Tibial nerve (tissue), 4 donors: Measurements from ENCODE around the gene HNF1B.

Experiments
- CTCF ChIP-seq, 5 experiments: fragments of 200-600 bp in 3 of 5; fragments of 450-650 bp in 2 of 5; sonication (generic) in 3 of 5; IDR thresholded peaks; one replicate each; pipeline ENCODE4 v1.5.1; 2016 to 2019; ENCODE audit warnings: antibody characterized with exemption in 5 of 5, mild to moderate bottlenecking in 3 of 5, moderate library complexity in 2 of 5
- EP300 ChIP-seq, 2 donors: sonication (generic); formaldehyde crosslinking; IDR thresholded peaks; one replicate each; pipeline ENCODE4 v1.6.1; 2017; ENCODE audit warnings: antibody characterized with exemption in 2 of 2, mild to moderate bottlenecking in 1 of 2
- POLR2A ChIP-seq, 2 donors: fragments of 450-650 bp; IDR thresholded peaks; one replicate each; pipeline ENCODE4 v1.6.1; 2017; ENCODE audit warnings: antibody characterized with exemption in 2 of 2, mild to moderate bottlenecking in 2 of 2, moderate library complexity in 2 of 2

- TF ChIP-seq CTCF (IDR thresholded peaks at IDR 0.05) (no peak), POLR2A (IDR thresholded peaks at IDR 0.05) (no peak), EP300 (IDR thresholded peaks at IDR 0.05) (no peak)
These were observed 45.4 kb downstream of the HNF1B start for GRCh38 chr17:37699285-37699973.
